ENCODE data around the gene TH.
A peak's percentile ranks its signal among the peaks of the same experiment; 100 is the strongest.

The TH gene

DNA sequence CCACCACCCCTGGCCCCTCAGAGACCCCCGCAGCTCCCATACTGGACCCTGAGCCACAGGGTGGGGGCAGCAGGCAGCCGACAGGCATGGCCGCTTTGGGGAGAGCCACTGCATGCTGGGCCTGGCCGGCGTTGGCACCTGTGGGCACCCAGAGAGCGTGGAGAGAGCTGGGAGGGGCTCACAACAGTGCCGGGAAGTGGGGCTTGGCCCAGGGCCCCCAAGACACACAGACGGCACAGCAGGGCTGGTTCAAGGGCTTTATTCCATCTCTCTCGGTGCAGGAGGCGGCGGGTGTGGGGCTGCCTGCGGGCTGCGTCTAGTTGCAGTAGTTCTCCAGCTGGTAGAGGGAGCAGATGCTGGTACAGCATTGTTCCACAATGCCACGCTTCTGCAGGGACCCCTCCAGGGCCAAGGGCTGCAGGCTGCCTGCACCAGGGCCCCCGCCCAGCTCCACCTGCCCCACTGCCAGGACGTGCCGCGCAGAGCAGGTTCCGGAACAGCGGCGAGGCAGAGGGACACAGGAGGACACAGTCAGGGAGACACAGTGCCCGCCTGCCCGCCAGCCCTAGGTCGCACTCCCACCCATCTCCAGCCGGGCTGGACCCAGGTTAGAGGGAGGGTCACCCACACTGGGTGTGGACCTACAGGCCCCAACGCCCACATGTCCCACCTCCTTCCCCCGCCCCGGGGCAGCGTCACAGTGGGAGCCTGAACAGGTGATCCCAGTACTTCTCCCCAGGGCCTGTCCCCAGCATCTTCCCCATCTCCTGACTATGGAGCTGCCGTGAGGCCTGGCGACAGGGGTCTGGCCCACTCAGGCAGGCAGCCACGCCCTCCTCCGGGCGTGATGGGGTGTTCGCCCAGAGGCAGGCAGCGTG lies 11.8 kb downstream of the TH start:
- DNase-seq (ENCODE audit: low spot score): no peak

GRCh38 chr11:2158966-2159365 lies 12.6 kb downstream of the TH start:
- no peak for DNase-seq (ENCODE audit: low spot score)

DNA sequence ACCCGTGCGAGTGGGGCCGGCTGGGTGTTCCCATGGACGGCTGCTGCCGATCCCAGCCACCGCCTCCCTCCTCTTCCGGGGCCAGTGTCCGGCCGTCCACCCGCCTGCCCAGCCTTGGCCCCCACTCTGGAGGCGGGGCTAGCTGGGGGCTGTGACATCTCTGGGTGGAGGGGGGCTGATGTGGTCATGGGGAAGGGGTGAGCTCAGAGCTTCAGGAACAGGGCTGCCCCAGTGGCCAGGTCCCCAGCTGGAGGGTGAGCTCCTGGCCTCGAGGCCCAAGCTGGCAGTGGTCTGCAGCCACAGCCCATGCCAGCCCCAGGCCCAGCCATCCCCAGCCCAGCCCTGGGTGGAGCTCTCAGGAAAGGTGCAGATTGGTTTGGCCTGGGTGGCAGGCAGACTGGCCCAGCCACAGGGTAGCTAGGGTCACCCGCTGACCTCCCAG lies 13.3 kb downstream of the TH start:
- DNase-seq (ENCODE audit: low spot score): no peak

- no peak for DNase-seq (ENCODE audit: low spot score)
Observed at GRCh38 chr11:2157294-2158040, 14.1 kb downstream of the TH start.

- DNase-seq (ENCODE audit: low spot score): peak; percentile 90
Observed at GRCh38 chr11:2156416-2157182, 15.0 kb downstream of the TH start.

DNA sequence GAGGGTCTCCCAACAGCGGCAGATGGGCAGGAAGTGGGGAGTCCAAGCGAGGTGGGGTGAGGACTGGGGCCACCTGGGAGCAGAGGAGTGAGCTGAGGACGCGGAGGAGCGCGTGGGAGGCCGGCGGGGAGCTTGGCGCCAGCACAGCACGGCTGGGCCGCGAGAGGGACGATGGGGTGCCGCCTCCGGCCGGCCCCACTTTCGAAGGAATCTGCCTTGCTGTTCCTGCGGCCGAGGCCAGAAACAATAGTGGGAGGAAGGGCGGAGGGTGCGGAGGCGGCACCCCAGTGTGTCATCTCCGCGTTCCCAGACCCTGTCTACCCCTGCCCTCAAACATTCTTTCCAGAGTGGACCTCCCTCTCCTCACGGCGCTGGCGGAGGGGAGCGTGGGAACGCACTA lies 16.1 kb downstream of the TH start:
- no peak for DNase-seq (ENCODE audit: low spot score)

DNA sequence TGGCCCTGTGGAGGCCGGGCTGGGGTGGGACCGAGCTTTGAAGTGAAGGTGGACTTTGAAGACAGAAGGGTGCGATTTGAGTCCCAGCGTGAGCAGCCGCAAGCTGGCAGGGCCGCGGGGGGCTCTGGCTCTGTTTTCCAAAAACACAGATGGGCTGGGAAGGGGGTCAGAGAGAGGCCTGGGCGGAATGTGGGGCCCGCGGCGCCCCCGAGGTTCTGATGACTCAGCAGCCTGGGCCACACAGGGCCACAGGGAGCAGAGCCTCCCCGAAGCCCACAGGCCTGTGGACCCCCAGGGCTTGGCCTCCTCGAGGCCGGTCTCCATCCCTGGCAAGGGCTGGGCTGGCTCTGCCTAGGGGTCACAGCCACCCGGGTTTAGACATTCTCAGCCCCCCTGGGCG lies 16.7 kb downstream of the TH start:
- no peak for DNase-seq (ENCODE audit: low spot score)

DNA sequence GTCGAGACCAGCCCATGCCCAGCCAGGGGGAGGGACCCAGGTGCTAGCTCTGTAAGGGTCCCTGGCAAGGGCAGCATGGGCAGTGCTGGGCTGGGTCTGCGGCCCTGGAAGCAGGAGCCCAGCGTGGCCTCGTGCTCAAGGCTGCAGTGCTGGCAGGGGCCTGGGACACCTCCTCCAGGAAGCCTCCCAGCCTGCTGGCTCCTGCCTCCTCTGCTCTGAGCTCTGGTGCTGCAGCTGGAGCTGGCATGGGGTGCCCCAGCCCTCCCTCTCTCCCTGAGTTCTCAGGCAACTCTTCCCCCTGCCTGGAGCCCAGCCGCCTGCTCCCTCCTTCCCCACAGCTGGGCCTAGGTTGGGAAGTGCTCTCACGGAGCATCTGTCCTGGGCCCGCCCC lies 17.4 kb downstream of the TH start:
- DNase-seq (ENCODE audit: low spot score): no peak

- DNase-seq (ENCODE audit: low spot score): no peak
Observed at GRCh38 chr11:2153581-2154194, 17.9 kb downstream of the TH start.

DNA sequence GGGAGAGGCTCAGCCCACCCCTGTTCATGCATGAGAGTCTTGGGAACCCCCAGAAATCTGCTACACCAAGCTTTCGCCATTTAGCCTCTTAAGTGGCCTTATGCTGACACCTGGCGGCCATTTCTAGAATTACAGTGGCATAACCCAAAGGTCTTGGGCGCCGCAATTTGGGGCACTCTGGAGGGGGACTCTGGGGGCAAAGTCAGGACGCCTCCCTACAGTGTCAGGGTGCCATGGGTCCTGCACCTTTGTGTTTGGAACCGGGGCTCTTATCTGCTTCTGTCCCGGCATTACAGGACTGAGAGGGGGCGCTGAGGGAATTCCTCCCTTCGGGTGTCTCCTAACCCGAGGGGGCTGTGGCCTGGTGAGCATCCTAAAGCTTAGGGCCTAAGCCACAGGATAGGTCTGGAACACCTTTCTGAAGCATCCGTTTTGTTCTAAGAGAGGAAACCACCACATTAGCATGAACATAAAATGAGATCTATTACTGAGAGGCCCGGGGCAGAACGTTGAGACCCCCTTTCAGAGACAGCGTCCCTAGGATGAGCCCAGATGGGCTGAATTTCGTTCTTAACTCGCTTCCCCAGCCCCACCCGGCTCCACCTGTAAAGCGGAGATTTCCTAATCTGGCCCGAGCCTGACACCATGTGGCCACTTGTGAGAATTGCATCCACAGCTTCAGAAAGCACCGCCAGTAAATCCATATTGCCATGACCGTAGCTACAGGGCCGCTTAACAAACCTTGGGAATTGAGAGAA lies 19.9 kb downstream of the TH start:
- peak; percentile 88 for DNase-seq (ENCODE audit: low spot score)

DNA sequence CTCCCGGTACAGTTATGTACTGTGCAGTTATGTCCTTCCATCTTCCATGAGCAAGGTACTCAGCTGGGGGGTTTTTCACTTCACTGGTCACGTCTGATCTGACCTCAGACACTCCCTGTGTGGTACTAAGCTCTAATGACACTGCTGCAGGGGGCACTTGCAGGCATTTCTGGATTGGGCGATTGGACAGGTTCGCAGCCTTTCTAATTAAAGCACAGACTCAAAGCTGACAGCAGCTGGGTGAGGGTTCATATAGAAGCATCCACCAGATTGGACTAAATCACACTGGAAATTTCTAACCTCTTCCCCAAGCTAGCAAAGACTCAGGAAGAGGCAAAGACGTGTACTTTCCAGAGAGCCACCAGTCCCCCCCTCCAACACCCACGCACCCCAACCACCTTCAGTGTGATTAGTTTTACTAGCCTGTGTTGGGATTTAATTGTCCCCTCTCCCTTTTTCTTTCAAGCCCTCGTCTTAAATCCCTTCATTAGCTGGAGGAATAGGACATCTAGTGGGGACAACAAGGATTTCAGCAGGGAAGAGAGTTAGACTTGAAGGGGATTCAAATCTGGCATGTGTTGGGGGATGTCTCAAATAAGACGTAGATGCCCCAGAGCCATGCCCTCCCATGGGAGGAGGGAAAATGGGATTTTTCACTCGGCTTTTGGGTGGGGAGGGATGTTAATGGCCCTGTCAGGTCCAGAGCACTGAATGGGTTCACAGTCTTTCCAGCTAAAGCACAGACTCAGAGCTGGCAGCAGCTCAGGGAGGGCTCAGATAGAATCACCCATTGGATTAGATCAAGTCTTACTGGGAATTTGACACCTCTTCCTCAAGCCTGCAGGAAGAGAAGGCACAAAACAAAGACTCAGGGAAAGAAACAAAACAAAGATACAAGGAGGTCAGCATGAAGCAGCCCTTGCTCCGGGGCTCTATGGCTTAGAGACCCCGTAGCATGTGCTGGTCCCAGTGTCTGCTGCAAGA lies 21.5 kb downstream of the TH start:
- peak; percentile 70 for DNase-seq (ENCODE audit: low spot score)

- no peak for DNase-seq (ENCODE audit: low spot score)
Observed at GRCh38 chr11:2149460-2149859, 22.2 kb downstream of the TH start.

GRCh38 chr11:2148595-2148994 lies 23.0 kb downstream of the TH start:
- no peak for DNase-seq (ENCODE audit: low spot score)

GRCh38 chr11:2147391-2147790 lies 24.2 kb downstream of the TH start:
- no peak for DNase-seq (ENCODE audit: low spot score)

- DNase-seq (ENCODE audit: low spot score): no peak
Observed at GRCh38 chr11:2146051-2146450, 25.6 kb downstream of the TH start.

DNA sequence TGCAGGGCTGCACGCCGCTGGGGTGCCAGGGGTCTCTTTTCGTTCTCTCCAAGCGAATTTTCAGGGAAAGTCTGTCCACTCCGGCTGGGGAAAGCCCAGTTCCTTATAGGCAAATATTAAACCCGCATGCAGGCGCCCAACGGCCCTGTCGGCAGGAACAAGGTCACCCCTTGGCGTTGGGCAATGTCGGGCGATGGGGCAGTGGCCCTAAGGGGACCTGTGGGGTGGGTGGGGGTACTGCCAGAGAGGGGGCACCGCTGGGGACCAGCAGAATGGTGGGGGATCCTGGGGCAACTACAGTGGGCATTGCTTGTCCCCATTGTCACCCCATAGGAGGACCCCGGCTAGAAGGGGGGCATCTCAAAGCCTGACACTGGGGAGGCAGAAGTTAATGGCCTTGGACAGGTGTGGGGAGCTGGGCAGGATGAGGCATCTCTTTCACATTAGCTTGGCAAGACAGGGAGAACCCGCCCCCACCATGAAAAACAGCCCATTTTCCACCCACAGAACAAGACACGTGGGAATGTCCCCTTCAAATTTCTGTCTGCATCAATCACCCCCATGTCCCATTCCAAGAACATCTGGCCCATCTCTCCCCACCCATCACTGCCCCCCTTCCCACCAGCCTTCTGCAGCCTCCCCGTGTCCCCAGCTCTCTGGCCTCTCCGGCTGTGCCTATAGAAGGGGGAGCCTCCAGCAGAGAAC lies 26.9 kb downstream of the TH start:
- DNase-seq (ENCODE audit: low spot score): no peak

GRCh38 chr11:2143799-2144543 lies 27.6 kb downstream of the TH start:
- DNase-seq (ENCODE audit: low spot score): no peak

DNA sequence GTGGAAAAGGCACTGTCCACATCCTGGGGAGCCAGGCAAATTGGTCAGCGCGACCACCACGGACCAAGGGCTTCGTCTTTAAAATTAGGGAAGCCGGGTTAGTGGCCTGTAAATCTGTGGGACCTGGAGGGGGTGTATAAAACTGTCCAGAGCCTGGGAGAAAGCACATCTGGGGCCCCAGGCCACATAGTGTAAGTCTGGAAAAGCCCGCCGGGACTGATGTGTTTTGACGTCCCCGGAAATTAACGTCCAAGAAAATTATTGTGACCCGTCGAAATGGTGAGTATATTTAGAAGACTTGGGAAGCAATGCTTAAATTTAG lies 28.2 kb downstream of the TH start:
- no peak for DNase-seq (ENCODE audit: low spot score)

GRCh38 chr11:2142762-2143202 lies 28.8 kb downstream of the TH start:
- DNase-seq (ENCODE audit: low spot score): peak; percentile 53
